Stimulated activated CD4-positive, alpha-beta T cell treated with anti-CD3 and anti-CD28 coated beads, Interleukin-15, amount 100 ng/mL, for 1 hour (primary cell): ENCODE results near the gene EIF2B5.

Experiments used
- DNase-seq, 2 donors: peaks; one replicate each; pipeline ENCODE4 v3.0.0-alpha.2; 2020; ENCODE audit warnings: low read depth in 1 of 2, low spot score in 1 of 2

EIF2B5 gene

GRCh38 chr3:184172681-184173373 lies 37.7 kb downstream of the EIF2B5 start:
- no peak for DNase-seq

- DNase-seq, result no peak
Observed at GRCh38 chr3:184173374-184173722, 38.2 kb downstream of the EIF2B5 start.

GRCh38 chr3:184174284-184174645 lies 39.1 kb downstream of the EIF2B5 start:
- DNase-seq, result no peak

GRCh38 chr3:184174646-184175492 lies 39.7 kb downstream of the EIF2B5 start, which contains the start of gene AP2M1:
AP2M1 (plus strand) TSS chr3:184174855; CDS start chr3:184176994, 2,139 bp downstream.
- peak; percentile 97 to 98 for DNase-seq

GRCh38 chr3:184175506-184175905 lies 40.3 kb downstream of the EIF2B5 start:
- no peak for DNase-seq

GRCh38 chr3:184175981-184176376 lies 40.8 kb downstream of the EIF2B5 start:
- DNase-seq, result no peak

- no peak for DNase-seq
Observed at GRCh38 chr3:184176377-184177330, 41.5 kb downstream of the EIF2B5 start.

GRCh38 chr3:184177331-184177731 lies 42.2 kb downstream of the EIF2B5 start:
- DNase-seq, result no peak

GRCh38 chr3:184177767-184178306 lies 42.7 kb downstream of the EIF2B5 start:
- no peak for DNase-seq

GRCh38 chr3:184178521-184179138 lies 43.5 kb downstream of the EIF2B5 start:
- DNase-seq, result no peak

GRCh38 chr3:184180165-184180564 lies 45.0 kb downstream of the EIF2B5 start:
- DNase-seq, result no peak

- no peak for DNase-seq
Observed at GRCh38 chr3:184181596-184181995, 46.4 kb downstream of the EIF2B5 start.

- no peak for DNase-seq
Observed at GRCh38 chr3:184183679-184184078, 48.5 kb downstream of the EIF2B5 start.

GRCh38 chr3:184184546-184185230 lies 49.5 kb downstream of the EIF2B5 start:
- no peak for DNase-seq

GRCh38 chr3:184185461-184186183 lies 50.5 kb downstream of the EIF2B5 start:
- DNase-seq, result peak; percentile 98

GRCh38 chr3:184186184-184186901 lies 51.2 kb downstream of the EIF2B5 start, which contains the start of gene ABCF3:
ABCF3 (plus strand) TSS chr3:184186199; CDS start chr3:184186208, 9 bp downstream.
- no peak for DNase-seq

GRCh38 chr3:184186902-184187207 lies 51.7 kb downstream of the EIF2B5 start:
- no peak for DNase-seq

- DNase-seq, result no peak
Observed at GRCh38 chr3:184188080-184188479, 52.9 kb downstream of the EIF2B5 start.

GRCh38 chr3:184189421-184189820 lies 54.3 kb downstream of the EIF2B5 start:
- DNase-seq, result no peak
